Fibroblast of the aortic adventitia (primary cell): ENCODE measurements around the gene PDZD8. TPM values are rescaled to one million over a fixed set of nuclear protein-coding genes. Genes with fewer than 3 reads are reported as not detected.

Experiments used
- DNase-seq: peaks from one replicate; pipeline ENCODE4 v3.0.0-alpha.2; 2010; ENCODE audit warnings: low read depth
- H3K4me3 ChIP-seq: 2 replicates; pipeline ENCODE4 v1.5.1; 2011; ENCODE audit warnings: low read depth, mild to moderate bottlenecking, control low read depth, low read length, moderate library complexity
- total RNA-seq: library from RNA; depleted of rRNA; stranded (reverse); fragments of >200 nt; gene quantifications from 2 replicates; pipeline ENCODE4 v1.2.3, GENCODE V29; 2012; ENCODE audit warnings: low replicate concordance
- TF ChIP-seq, protein P1 (sequence below): IDR thresholded peaks from 2 replicates; pipeline ENCODE4 v1.5.1; 2011; ENCODE audit warnings: mild to moderate bottlenecking, low read length, control low read depth, inconsistent platforms; ENCODE audit not compliant: insufficient read depth

PDZD8 gene
- total RNA-seq, 1 donor = 42.2 TPM

DNA sequence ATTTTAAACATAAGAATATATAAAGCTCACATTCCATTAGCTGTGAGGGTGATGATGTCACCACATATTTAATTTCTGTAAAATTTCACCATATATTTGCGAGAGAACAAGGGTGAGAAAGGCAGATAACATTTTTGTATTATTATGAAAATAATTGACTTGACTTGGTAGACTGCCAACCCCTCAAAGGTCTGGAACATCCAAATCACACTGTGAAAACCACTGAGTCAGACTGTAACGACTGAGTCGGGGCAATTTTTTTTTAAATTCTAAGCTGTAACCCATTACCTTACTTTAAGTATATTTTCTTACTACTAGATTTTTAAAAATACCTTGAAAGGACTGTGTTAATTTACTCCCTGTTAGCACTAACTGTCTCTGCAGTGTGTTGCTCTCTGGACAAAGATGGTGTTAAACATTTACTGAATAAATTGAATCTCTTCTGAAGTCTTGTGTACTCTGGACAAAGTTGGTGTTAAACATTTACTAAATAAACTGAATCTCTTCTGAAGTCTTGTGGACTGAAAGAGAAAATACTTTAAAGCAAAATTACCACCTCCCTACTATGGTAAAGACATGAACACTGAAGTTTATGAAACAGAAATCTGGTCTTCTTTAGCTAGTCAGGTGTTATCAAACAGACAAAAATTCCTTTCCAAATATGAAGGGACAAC, 14.1 kb downstream of the PDZD8 start:
- H3K4me3 ChIP-seq = no peak overlapping the region
- TF ChIP-seq, protein P1, sequence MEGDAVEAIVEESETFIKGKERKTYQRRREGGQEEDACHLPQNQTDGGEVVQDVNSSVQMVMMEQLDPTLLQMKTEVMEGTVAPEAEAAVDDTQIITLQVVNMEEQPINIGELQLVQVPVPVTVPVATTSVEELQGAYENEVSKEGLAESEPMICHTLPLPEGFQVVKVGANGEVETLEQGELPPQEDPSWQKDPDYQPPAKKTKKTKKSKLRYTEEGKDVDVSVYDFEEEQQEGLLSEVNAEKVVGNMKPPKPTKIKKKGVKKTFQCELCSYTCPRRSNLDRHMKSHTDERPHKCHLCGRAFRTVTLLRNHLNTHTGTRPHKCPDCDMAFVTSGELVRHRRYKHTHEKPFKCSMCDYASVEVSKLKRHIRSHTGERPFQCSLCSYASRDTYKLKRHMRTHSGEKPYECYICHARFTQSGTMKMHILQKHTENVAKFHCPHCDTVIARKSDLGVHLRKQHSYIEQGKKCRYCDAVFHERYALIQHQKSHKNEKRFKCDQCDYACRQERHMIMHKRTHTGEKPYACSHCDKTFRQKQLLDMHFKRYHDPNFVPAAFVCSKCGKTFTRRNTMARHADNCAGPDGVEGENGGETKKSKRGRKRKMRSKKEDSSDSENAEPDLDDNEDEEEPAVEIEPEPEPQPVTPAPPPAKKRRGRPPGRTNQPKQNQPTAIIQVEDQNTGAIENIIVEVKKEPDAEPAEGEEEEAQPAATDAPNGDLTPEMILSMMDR = no peak
- no peak for DNase-seq

DNA sequence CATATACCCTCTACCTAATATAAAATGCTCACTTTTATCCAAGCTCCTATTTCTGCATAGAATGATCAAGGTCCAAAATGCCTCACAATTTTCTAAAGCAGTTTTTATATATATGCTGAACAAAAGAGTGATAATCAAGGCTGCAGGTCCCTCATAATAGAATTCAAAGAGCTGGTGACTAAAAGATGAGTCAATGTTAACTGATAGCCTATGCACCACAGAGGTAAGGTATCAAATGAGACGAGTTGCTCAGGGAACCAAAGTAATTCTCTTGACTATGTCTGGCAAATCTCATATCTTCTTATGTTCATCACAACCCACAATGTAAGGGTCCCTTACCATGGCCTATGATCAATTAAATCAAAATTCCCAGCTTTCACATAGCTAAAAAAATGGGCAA, 15.2 kb downstream of the PDZD8 start:
- TF ChIP-seq, protein P1 = no peak
- no peak overlapping the region for H3K4me3 ChIP-seq
- DNase-seq = no peak

DNA sequence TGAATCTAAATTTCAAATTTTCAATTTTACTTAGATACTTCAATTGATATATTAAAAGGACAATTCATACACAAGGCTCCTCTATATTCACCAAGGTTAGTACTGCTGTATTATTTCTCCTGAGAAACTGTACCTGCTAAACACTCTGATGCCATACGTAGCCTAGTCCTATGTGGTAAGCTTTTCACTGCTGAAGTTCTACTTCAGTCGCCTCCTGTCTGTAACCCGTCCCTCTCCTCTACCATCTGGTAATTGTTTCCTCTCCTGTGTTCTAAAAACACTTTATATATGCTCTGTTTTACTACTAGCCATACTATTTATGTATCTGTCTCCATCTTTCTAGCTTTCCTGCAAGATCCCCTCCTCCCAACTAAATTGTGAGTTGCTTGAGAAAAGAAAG, 20.2 kb downstream of the PDZD8 start:
- no peak overlapping the region for H3K4me3 ChIP-seq
- no peak for DNase-seq
- TF ChIP-seq, protein P1 = no peak

DNA sequence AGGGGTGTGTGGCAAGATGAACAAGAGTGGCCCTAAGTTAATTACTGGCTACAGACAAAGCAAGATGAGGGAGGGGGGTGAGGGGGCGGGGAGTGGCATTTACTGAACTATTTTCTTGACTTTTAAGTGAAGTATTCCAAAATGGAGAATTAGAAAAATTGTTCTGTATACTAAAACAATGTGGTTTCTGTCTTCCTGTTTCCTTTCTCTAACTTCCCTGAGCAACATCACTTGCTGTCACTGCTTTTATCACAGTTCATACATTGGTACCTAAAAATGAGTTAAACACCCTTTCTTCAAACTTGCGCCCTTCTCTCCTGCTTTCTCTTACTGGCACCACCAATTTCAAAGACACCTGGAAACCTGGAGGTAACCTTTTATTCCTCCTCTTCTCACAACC, 21.6 kb downstream of the PDZD8 start:
- TF ChIP-seq, protein P1 = no peak
- no peak overlapping the region for H3K4me3 ChIP-seq
- no peak for DNase-seq

DNA sequence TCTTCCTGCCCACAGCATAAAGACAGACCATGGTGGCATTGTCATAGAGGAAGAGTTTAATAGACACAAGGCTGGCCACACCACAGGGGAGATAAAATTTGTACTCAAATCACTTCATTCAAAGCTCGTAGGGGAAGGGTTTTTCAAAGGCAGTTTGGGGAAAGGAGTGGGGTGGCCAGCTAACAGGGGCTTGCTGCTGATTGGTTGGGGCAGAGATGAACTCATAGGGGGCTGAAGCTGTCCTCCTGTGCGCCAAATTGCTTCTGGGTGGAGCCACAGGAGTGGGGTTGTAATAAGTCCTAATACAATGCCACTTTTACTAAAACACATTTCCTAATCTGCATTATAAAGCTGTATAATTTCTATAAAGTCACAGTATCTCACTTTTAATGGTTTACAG, 22.5 kb downstream of the PDZD8 start:
- TF ChIP-seq, protein P1 = no peak
- no peak overlapping the region for H3K4me3 ChIP-seq
- DNase-seq = no peak

DNA sequence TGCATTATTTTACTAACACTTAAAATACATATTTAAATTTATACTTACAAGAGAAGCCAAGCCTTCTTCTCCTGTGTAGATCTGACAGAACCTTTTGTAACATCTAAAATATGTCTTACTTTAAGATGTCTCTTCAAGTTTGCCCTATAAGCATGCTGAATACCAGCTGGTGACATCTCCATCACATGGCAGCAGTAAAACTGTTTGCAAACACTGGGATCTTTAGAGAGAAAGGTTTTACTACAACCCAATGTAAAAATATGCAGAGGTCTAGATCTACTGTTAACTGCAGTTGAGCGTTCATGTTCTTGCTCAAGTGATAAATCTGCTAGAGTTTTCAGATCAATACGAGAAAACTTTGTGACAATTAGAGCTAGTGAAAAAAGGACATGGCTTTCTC, 23.2 kb downstream of the PDZD8 start:
- no peak for DNase-seq
- TF ChIP-seq, protein P1 = no peak
- no peak overlapping the region for H3K4me3 ChIP-seq

DNA sequence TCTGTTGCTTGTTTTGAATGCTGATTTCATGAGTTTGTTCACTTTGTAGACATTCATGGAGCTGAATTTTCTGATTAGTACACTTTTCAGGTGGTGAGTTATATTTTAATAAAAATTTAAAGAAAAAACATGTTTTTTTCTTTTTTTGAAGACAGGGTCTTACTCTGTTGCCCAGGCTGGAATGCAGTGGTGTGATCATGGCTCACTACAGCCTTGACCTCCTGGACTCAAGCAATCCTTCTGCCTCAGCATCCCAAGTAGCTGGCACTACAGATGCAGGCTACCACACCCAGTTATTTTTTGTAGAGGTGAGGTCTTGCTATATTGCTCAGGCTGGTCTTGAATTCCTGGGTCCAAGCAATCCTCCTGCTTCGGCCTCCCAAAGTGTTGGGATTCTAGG, 23.7 kb downstream of the PDZD8 start:
- TF ChIP-seq, protein P1 = no peak
- DNase-seq = no peak
- H3K4me3 ChIP-seq = no peak overlapping the region
